ENCODE data around the gene PITPNB.

GRCh38 chr22:27952779-27953178 is 33.7 kb upstream of the PITPNB start:
- TF ChIP-seq CTCF (IDR thresholded peaks at IDR 0.05) (no peak), POLR2A (IDR thresholded peaks at IDR 0.05) (no peak)

All from sigmoid colon (tissue), 3 donors.